H1 (cell line): Measurements from ENCODE around the gene PRAME. TPM values are rescaled to one million over a fixed set of nuclear protein-coding genes. Genes with fewer than 3 reads are reported as not detected.

Source experiments
- CTCF ChIA-PET: fragments of 300-600 bp; sonication (Branson Sonifier 250); formaldehyde crosslinking; loops from one replicate; lab custom pipeline; 2021; ENCODE audit not compliant: partially characterized antibody; lab: Charles Lee
- POLR2A ChIA-PET: fragments of 300-600 bp; sonication (Branson Sonifier 250); formaldehyde crosslinking; loops from one replicate; lab custom pipeline; 2021; ENCODE audit warnings: inconsistent platforms; ENCODE audit not compliant: partially characterized antibody; lab: Charles Lee
- DNase-seq, 2 experiments: peaks; one replicate each; pipeline versions ENCODE4 v3.0.0 to v3.0.0-alpha.2; 2010 to 2022; ENCODE audit warnings: low spot score in 2 of 2, low read depth in 1 of 2, mixed read lengths in 1 of 2
- FAIRE-seq: peaks from 2 replicates; lab custom pipeline; 2011; peaks lifted over from hg19 to GRCh38; lab: Jason Lieb, UNC
- H2AFZ ChIP-seq: 2 replicates; pipeline ENCODE4 v1.8.1; 2012; ENCODE audit warnings: low read length, inconsistent platforms
- H2AK5ac ChIP-seq: 2 replicates; pipeline ENCODE4 v1.6.1; 2013; ENCODE audit warnings: low read depth, low read length
- H2BK120ac ChIP-seq: replicated peaks from 2 replicates; pipeline ENCODE3; 2013; ENCODE audit warnings: low read depth, low read length, inconsistent platforms
- H2BK12ac ChIP-seq: 2 replicates; pipeline ENCODE4 v1.6.1; 2013; ENCODE audit warnings: low read depth, low read length
- H2BK15ac ChIP-seq: 2 replicates; pipeline ENCODE4 v1.6.1; 2013; ENCODE audit warnings: low read length
- H2BK20ac ChIP-seq: 2 replicates; pipeline ENCODE4 v1.6.1; 2013; ENCODE audit warnings: low read length
- H2BK5ac ChIP-seq: 2 replicates; pipeline ENCODE4 v1.6.1; 2013; ENCODE audit warnings: low read depth, low read length
- H3K14ac ChIP-seq: 2 replicates; pipeline ENCODE4 v1.6.1; 2013; ENCODE audit warnings: inconsistent platforms; ENCODE audit not compliant: insufficient read length
- H3K18ac ChIP-seq: 2 replicates; pipeline ENCODE4 v1.6.1; 2013; ENCODE audit warnings: low read length; ENCODE audit errors: extremely low read depth
- H3K23ac ChIP-seq: 2 replicates; pipeline ENCODE4 v1.6.1; 2013; ENCODE audit warnings: inconsistent platforms; ENCODE audit not compliant: insufficient read length
- H3K23me2 ChIP-seq: 2 replicates; pipeline ENCODE4 v1.6.1; 2013; ENCODE audit warnings: low read depth, low read length
- H3K27ac ChIP-seq: 2 replicates; pipeline ENCODE4 v1.6.1; 2011; ENCODE audit warnings: low read depth, low read length, inconsistent platforms
- H3K27me3 ChIP-seq, 4 experiments: replicated peaks in 1 of 4; 1 replicate in 1 of 4; 2 replicates in 3 of 4; pipeline versions ENCODE4 v1.6.1 to v1.8.1; 2011 to 2013; ENCODE audit warnings: low read length in 3 of 4, mild to moderate bottlenecking in 3 of 4, inconsistent platforms in 2 of 4, mixed read lengths in 2 of 4, moderate library complexity in 1 of 4; ENCODE audit not compliant: control insufficient read depth in 3 of 4, insufficient read depth in 3 of 4; ENCODE audit errors: extremely low read depth in 1 of 4
- H3K36me3 ChIP-seq, 4 experiments: 2 replicates each; pipeline versions ENCODE4 v1.6.1 to v1.8.1; 2011 to 2013; ENCODE audit warnings: mild to moderate bottlenecking in 4 of 4, low read length in 3 of 4, moderate library complexity in 2 of 4, control low read depth in 1 of 4, inconsistent platforms in 1 of 4; ENCODE audit not compliant: insufficient read depth in 4 of 4, control insufficient read depth in 2 of 4
- H3K4ac ChIP-seq: replicated peaks from 2 replicates; pipeline ENCODE3; 2013; ENCODE audit warnings: low read length, low read depth, mixed read lengths, inconsistent platforms; ENCODE audit not compliant: insufficient read length
- H3K4me1 ChIP-seq, 4 experiments: replicated peaks in 1 of 4; 1 replicate in 1 of 4; 2 replicates in 3 of 4; pipeline versions ENCODE4 v1.6.1 to v1.8.1; 2011 to 2013; ENCODE audit warnings: low read length in 3 of 4, inconsistent platforms in 2 of 4, mixed read lengths in 1 of 4; ENCODE audit not compliant: insufficient read depth in 4 of 4, control insufficient read depth in 3 of 4
- H3K4me2 ChIP-seq, 2 experiments: 2 replicates each; pipeline versions ENCODE4 v1.6.1 to v1.8.1; 2011 to 2013; ENCODE audit warnings: low read depth in 2 of 2, low read length in 2 of 2, control low read depth in 1 of 2, inconsistent platforms in 1 of 2, mild to moderate bottlenecking in 1 of 2; ENCODE audit not compliant: insufficient read depth in 1 of 2
- H3K4me3 ChIP-seq, 4 experiments: fragments of 200-600, 300-600 bp in 1 of 4; sonication (generic), shearing (Covaris generic), sonication (Bioruptor Twin) in 1 of 4; 2 replicates each; pipeline versions ENCODE4 v1.5.1 to v1.8.1; 2011 to 2016; ENCODE audit warnings: low read length in 4 of 4, low read depth in 3 of 4, control low read depth in 2 of 4, inconsistent platforms in 2 of 4, mild to moderate bottlenecking in 2 of 4, mixed read lengths in 1 of 4, moderate library complexity in 1 of 4; ENCODE audit not compliant: insufficient read depth in 2 of 4; ENCODE audit errors: extremely low read depth in 1 of 4
- H3K56ac ChIP-seq: replicated peaks from 2 replicates; pipeline ENCODE3; 2013; ENCODE audit warnings: low read depth, mild to moderate bottlenecking, mixed read lengths, low read length, inconsistent platforms; ENCODE audit not compliant: insufficient read length
- H3K79me1 ChIP-seq: 2 replicates; pipeline ENCODE4 v1.6.1; 2013; ENCODE audit warnings: low read depth, low read length, control low read depth
- H3K79me2 ChIP-seq, 2 experiments: 2 replicates each; pipeline versions ENCODE4 v1.6.1 to v1.8.1; 2012 to 2013; ENCODE audit warnings: low read length in 2 of 2, mild to moderate bottlenecking in 2 of 2, inconsistent platforms in 1 of 2; ENCODE audit not compliant: insufficient read depth in 2 of 2, control insufficient read depth in 1 of 2
- H3K9ac ChIP-seq, 4 experiments: replicated peaks in 1 of 4; 1 replicate in 1 of 4; 2 replicates in 3 of 4; pipeline versions ENCODE4 v1.6.1 to v1.8.1; 2011 to 2013; ENCODE audit warnings: low read depth in 3 of 4, low read length in 3 of 4, control low read depth in 2 of 4, mild to moderate bottlenecking in 2 of 4, moderate library complexity in 2 of 4, inconsistent platforms in 1 of 4; ENCODE audit errors: extremely low read depth in 1 of 4
- H3K9me3 ChIP-seq, 2 experiments: 2 replicates each; pipeline versions ENCODE4 v1.6.1 to v1.8.1; 2012 to 2013; ENCODE audit warnings: mild to moderate bottlenecking in 2 of 2, moderate library complexity in 2 of 2, control low read depth in 1 of 2, inconsistent platforms in 1 of 2, low read depth in 1 of 2, low read length in 1 of 2, mixed read lengths in 1 of 2; ENCODE audit not compliant: insufficient read depth in 2 of 2
- H4K20me1 ChIP-seq, 2 experiments: replicated peaks in 1 of 2; 2 replicates each; pipeline versions ENCODE3 to v1.8.1; 2011 to 2013; ENCODE audit warnings: inconsistent platforms in 2 of 2, low read length in 2 of 2, mild to moderate bottlenecking in 1 of 2; ENCODE audit not compliant: insufficient read depth in 2 of 2, control insufficient read depth in 1 of 2
- H4K5ac ChIP-seq: 2 replicates; pipeline ENCODE4 v1.6.1; 2013; ENCODE audit warnings: low read length, low read depth, mixed read lengths, inconsistent platforms; ENCODE audit not compliant: insufficient read length
- H4K8ac ChIP-seq: 2 replicates; pipeline ENCODE4 v1.8.0; 2013; ENCODE audit warnings: mild to moderate bottlenecking, moderate library complexity, low read length, inconsistent platforms; ENCODE audit not compliant: insufficient read depth; ENCODE audit errors: extremely low read depth
- H4K91ac ChIP-seq: replicated peaks from 2 replicates; pipeline ENCODE3; 2013; ENCODE audit warnings: low read length, mixed read lengths, inconsistent platforms; ENCODE audit not compliant: insufficient read length
- SP2 ChIP-seq: IDR thresholded peaks from 2 replicates; pipeline ENCODE4 v1.6.1; 2012; ENCODE audit warnings: mild to moderate bottlenecking, low read length, inconsistent platforms
- SRF ChIP-seq: IDR thresholded peaks from 2 replicates; pipeline ENCODE4 v1.6.1; 2011; ENCODE audit warnings: mild to moderate bottlenecking, low read depth, low read length, moderate library complexity
- WGBS, 2 experiments: shearing (Covaris generic) in 1 of 2; methylation state at CpG; one replicate each; pipeline versions ENCODE4 v1.1.6 to v1.1.7; 2013 to 2015; ENCODE audit warnings: low lambda C conversion rate in 2 of 2, mixed read lengths in 2 of 2, inconsistent platforms in 1 of 2, low coverage in 1 of 2, missing lambda C conversion rate in 1 of 2; ENCODE audit not compliant: insufficient replicate concordance in 2 of 2, insufficient coverage in 1 of 2, insufficient read length in 1 of 2; ENCODE audit errors: extremely low coverage in 1 of 2, missing lambda C conversion rate in 1 of 2; 5-methylcytosine and 5-hydroxymethylcytosine counted together
- polyA plus RNA-seq, 7 experiments: library from polyadenylated mRNA; depleted of rRNA in 3 of 7; stranded (reverse) in 5 of 7; unstranded in 2 of 7; fragments of >200 nt in 5 of 7; fragments of 200-250 nt in 2 of 7; gene quantifications; 1 replicate in 5 of 7; 2 replicates in 1 of 7; 4 replicates in 1 of 7; pipeline versions ENCODE4 v1.2.1 to v1.2.3, GENCODE V29; 2011 to 2013; ENCODE audit warnings: missing spikeins in 2 of 7, mixed read lengths in 2 of 7
- total RNA-seq: library from RNA; stranded (reverse); fragmentation: NEBNext Ultra II Directional; extraction: Animal tissue kit (Norgen Biotek cat#: 25700); gene quantifications from 2 replicates; pipeline ENCODE4 v1.2.1, GENCODE V29; 2021
- TF ChIP-seq, protein P1 (sequence below): IDR thresholded peaks from 2 replicates; pipeline ENCODE4 v1.6.1; 2012; ENCODE audit warnings: inconsistent platforms

The PRAME gene
- total and polyA plus RNA-seq, 2 of the 8 experiments (the other 6 are each of a cell fraction or from before 2014, with no cell fraction given) = 0.15 to 1.1 TPM

DNA sequence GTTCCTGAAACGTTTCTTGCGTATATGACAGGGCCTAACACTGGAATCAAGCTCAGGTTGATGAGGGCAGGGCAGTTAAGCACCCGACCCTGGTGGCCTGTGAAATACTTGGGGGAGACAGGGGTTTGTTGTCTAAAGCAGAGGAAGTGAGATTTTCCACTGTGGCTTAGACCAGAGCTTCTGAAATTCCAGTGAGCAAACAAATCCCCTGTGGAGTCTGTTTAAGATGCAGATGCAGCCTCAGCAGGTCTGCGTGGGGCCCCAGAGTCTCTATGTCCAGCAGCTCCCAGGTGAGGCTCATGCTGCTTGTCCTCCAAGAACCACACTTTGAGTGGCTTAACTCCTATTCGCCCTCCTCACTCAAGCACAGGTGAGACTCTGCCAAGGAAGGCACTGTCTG is 39.1 kb upstream of the PRAME start:
- Histone ChIP-seq H3K4me1 (no peaks in the 10 kb centered on the region), H2BK5ac (no peak overlapping the region), H3K4me3 (no peak overlapping the region), H3K79me1 (no peaks in the 10 kb centered on the region), H2AK5ac (no peak overlapping the region), H2BK12ac (no peak overlapping the region), H3K79me2 (no peaks in the 10 kb centered on the region), H4K91ac (no peak overlapping the region), H4K8ac (no peak overlapping the region), H3K4ac (no peak overlapping the region), H3K4me2 (no peak overlapping the region), H2BK15ac (no peak overlapping the region), H4K20me1 (no peaks in the 10 kb centered on the region), H3K23me2 (no peaks in the 10 kb centered on the region; the same call in 1 of the 2 replicates), H2BK20ac (no peak overlapping the region), H3K14ac (no peak overlapping the region), H4K5ac (no peak overlapping the region), H3K23ac (no peak overlapping the region), H3K27me3 (peaks cover 13 to 60% (median 40%) of the 10 kb centered on the region in 4 experiments; a peak in 6 of 7 replicates), H3K9ac (no peak overlapping the region), H3K56ac (no peak overlapping the region), H3K36me3 (no peaks in the 10 kb centered on the region; a peak in 1 of 8 replicates), H2BK120ac (no peak overlapping the region), H3K18ac (no peak overlapping the region), H3K27ac (no peak overlapping the region), H2AFZ (no peak overlapping the region), H3K9me3 (peaks cover 28 to 64% of the 10 kb centered on the region in 2 experiments; a peak in 3 of 4 replicates)
- ChIA-PET CTCF (no interaction called here), POLR2A (no interaction called here)
- no peak for DNase-seq
- WGBS, 2 experiments = 59% methylated on average over 5 of the region's 5 CpGs; no CpG with 5 or more reads in 1 of the 2 experiments
- TF ChIP-seq SP2 = no peak
- TF ChIP-seq, protein P1, sequence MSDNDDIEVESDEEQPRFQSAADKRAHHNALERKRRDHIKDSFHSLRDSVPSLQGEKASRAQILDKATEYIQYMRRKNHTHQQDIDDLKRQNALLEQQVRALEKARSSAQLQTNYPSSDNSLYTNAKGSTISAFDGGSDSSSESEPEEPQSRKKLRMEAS = no peak
- no peak for TF ChIP-seq SRF
- no peak for FAIRE-seq
